DOHH2 (cell line): ENCODE data around the gene TTBK1.
"Not testable (repeated sequence)": the region's sequence is repeated elsewhere in the genome, so short reads cannot be mapped to it uniquely, and the experiment has no call there.

Source experiments
- H3F3A ChIP-seq: fragments of 200-600 bp; sonication (generic), shearing (Covaris generic); 2 replicates; pipeline ENCODE4 v1.6.0; 2016; ENCODE audit warnings: antibody characterized with exemption, mild to moderate bottlenecking; ENCODE audit not compliant: control insufficient read depth, insufficient read depth
- H3K27ac ChIP-seq: fragments of 200-600 bp; sonication (generic); 2 replicates; pipeline ENCODE4 v1.5.1; 2014; ENCODE audit warnings: low read depth, mild to moderate bottlenecking, low read length, moderate library complexity
- H3K27me3 ChIP-seq: fragments of 200-600 bp; sonication (generic); 2 replicates; pipeline ENCODE4 v1.6.1; 2014; ENCODE audit warnings: mild to moderate bottlenecking, low read length, mixed read lengths; ENCODE audit not compliant: control insufficient read depth
- H3K36me3 ChIP-seq: fragments of 200-600 bp; sonication (generic); 2 replicates; pipeline ENCODE4 v1.6.1; 2014; ENCODE audit warnings: mild to moderate bottlenecking, low read length, moderate library complexity, mixed read lengths; ENCODE audit not compliant: control insufficient read depth
- H3K4me1 ChIP-seq: fragments of 200-600 bp; sonication (generic); 2 replicates; pipeline ENCODE4 v1.6.1; 2014; ENCODE audit warnings: mild to moderate bottlenecking, low read length, mixed read lengths; ENCODE audit not compliant: control insufficient read depth
- H3K4me2 ChIP-seq: fragments of 200-600 bp; sonication (generic); 2 replicates; pipeline ENCODE4 v1.6.0; 2014; ENCODE audit warnings: mild to moderate bottlenecking, low read length, moderate library complexity
- H3K4me3 ChIP-seq: fragments of 200-600 bp; sonication (generic); 2 replicates; pipeline ENCODE4 v1.5.1; 2014; ENCODE audit warnings: mild to moderate bottlenecking, low read length, mixed read lengths
- H3K79me2 ChIP-seq: fragments of 200-600 bp; sonication (generic); 2 replicates; pipeline ENCODE4 v1.6.1; 2014; ENCODE audit warnings: mild to moderate bottlenecking, low read length, mixed read lengths; ENCODE audit not compliant: control insufficient read depth
- H3K9me2 ChIP-seq: fragments of 200-600 bp; sonication (generic); replicated peaks from 2 replicates; pipeline ENCODE4 v1.6.1; 2014; ENCODE audit warnings: mild to moderate bottlenecking, low read length, mixed read lengths; ENCODE audit not compliant: control insufficient read depth
- H3K9me3 ChIP-seq: fragments of 200-600 bp; sonication (generic); 2 replicates; pipeline ENCODE4 v1.6.1; 2014; ENCODE audit warnings: antibody characterized with exemption, low read length, mixed read lengths; ENCODE audit not compliant: control insufficient read depth, insufficient read depth
- H4K20me1 ChIP-seq: fragments of 200-600 bp; sonication (generic); 2 replicates; pipeline ENCODE4 v1.6.0; 2014; ENCODE audit warnings: low read depth, mild to moderate bottlenecking, antibody characterized with exemption, low read length, moderate library complexity; ENCODE audit not compliant: control insufficient read depth, insufficient read depth
- EZH2phosphoT487 ChIP-seq: fragments of 200-600 bp; sonication (generic); IDR thresholded peaks from 2 replicates; pipeline ENCODE4 v1.6.1; 2017; ENCODE audit warnings: borderline replicate concordance, mild to moderate bottlenecking, antibody characterized with exemption, low read length, moderate library complexity, mixed read lengths
- TF ChIP-seq, protein P1 (sequence below): fragments of 200-600 bp; sonication (generic); IDR thresholded peaks from one replicate; pipeline ENCODE4 v1.5.1; 2014; ENCODE audit warnings: antibody characterized with exemption, mild to moderate bottlenecking, low read depth, low read length; ENCODE audit not compliant: poor library complexity, severe bottlenecking

The TTBK1 gene

GRCh38 chr6:43302126-43302525 is 58.8 kb downstream of the TTBK1 start:
- Histone ChIP-seq H3K27ac (no peak overlapping the region), H3F3A (no peaks in the 10 kb centered on the region), H3K4me1 (peaks cover 3% of the 10 kb centered on the region; the same call in 1 of the 2 replicates), H3K4me3 (no peak overlapping the region), H3K9me2 (no peaks in the 10 kb centered on the region), H3K4me2 (no peak overlapping the region), H4K20me1 (no peaks in the 10 kb centered on the region), H3K27me3 (no peaks in the 10 kb centered on the region), H3K9me3 (no peaks in the 10 kb centered on the region), H3K79me2 (no peaks in the 10 kb centered on the region), H3K36me3 (no peaks in the 10 kb centered on the region; the same call in 1 of the 2 replicates)
- TF ChIP-seq EZH2phosphoT487, result no peak
- TF ChIP-seq, protein P1, sequence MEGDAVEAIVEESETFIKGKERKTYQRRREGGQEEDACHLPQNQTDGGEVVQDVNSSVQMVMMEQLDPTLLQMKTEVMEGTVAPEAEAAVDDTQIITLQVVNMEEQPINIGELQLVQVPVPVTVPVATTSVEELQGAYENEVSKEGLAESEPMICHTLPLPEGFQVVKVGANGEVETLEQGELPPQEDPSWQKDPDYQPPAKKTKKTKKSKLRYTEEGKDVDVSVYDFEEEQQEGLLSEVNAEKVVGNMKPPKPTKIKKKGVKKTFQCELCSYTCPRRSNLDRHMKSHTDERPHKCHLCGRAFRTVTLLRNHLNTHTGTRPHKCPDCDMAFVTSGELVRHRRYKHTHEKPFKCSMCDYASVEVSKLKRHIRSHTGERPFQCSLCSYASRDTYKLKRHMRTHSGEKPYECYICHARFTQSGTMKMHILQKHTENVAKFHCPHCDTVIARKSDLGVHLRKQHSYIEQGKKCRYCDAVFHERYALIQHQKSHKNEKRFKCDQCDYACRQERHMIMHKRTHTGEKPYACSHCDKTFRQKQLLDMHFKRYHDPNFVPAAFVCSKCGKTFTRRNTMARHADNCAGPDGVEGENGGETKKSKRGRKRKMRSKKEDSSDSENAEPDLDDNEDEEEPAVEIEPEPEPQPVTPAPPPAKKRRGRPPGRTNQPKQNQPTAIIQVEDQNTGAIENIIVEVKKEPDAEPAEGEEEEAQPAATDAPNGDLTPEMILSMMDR, result no peak

GRCh38 chr6:43303006-43303405 is 59.7 kb downstream of the TTBK1 start:
- H3K4me1 ChIP-seq, H3K27me3 ChIP-seq, H3K4me3 ChIP-seq, H3K27ac ChIP-seq, H3K9me2 ChIP-seq, H3K9me3 ChIP-seq, H4K20me1 ChIP-seq, H3K79me2 ChIP-seq, H3F3A ChIP-seq, H3K36me3 ChIP-seq, H3K4me2 ChIP-seq: not testable (repeated sequence)

GRCh38 chr6:43303751-43304331 is 60.6 kb downstream of the TTBK1 start:
- Histone ChIP-seq H3K9me2 (no peaks in the 10 kb centered on the region), H3K79me2 (peaks cover 3% of the 10 kb centered on the region; the same call in 1 of the 2 replicates), H4K20me1 (no peaks in the 10 kb centered on the region), H3K4me1 (peaks cover 18% of the 10 kb centered on the region), H3K4me2 (no peak overlapping the region), H3K4me3 (no peak overlapping the region), H3F3A (no peaks in the 10 kb centered on the region), H3K27me3 (no peaks in the 10 kb centered on the region), H3K9me3 (no peaks in the 10 kb centered on the region), H3K36me3 (no peaks in the 10 kb centered on the region; the same call in 1 of the 2 replicates), H3K27ac (no peak overlapping the region)
- TF ChIP-seq EZH2phosphoT487, result no peak
- TF ChIP-seq, protein P1, result no peak

DNA sequence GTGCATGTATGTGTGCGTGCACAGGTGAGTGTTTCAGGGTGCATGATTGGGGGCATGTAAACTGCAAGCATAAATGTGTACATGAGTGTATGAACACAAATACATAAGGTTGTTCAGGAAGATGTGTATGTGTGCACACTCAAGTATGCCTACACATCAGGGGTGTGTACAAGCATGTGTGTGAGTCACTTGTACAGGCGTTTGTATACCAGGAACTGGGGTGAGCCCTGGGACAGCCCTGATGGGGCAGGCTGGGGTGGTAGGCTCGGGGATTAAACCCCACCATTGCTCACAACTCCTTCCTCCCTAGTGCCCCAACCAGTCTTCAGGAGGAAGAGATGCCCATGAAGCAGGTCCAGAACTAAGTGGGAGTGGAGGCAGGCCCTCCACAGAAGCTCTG is 61.1 kb downstream of the TTBK1 start:
- H3K9me3 ChIP-seq, result no peaks in the 10 kb centered on the region
- no peak for TF ChIP-seq EZH2phosphoT487
- TF ChIP-seq, protein P1, result no peak
- H3K9me2 ChIP-seq, result no peaks in the 10 kb centered on the region
- peaks cover 23% of the 10 kb centered on the region for H3K4me1 ChIP-seq
- H3K27ac ChIP-seq, result no peak overlapping the region
- peaks cover 3% of the 10 kb centered on the region; the same call in 1 of the 2 replicates for H3K79me2 ChIP-seq
- no peaks in the 10 kb centered on the region for H4K20me1 ChIP-seq
- no peaks in the 10 kb centered on the region; the same call in 1 of the 2 replicates for H3K36me3 ChIP-seq
- no peak overlapping the region for H3K4me3 ChIP-seq
- H3F3A ChIP-seq, result no peaks in the 10 kb centered on the region
- no peaks in the 10 kb centered on the region for H3K27me3 ChIP-seq
- H3K4me2 ChIP-seq, result no peak overlapping the region
